HG03066 (cell line): ENCODE results near the gene MAGI2.

Source experiments
- ATAC-seq: cut with Tn5 transposase; IDR thresholded peaks from one replicate; pipeline ENCODE4 v1.9.1; 2021; ENCODE audit warnings: low read depth; ENCODE audit not compliant: unreplicated experiment

Gene MAGI2

DNA sequence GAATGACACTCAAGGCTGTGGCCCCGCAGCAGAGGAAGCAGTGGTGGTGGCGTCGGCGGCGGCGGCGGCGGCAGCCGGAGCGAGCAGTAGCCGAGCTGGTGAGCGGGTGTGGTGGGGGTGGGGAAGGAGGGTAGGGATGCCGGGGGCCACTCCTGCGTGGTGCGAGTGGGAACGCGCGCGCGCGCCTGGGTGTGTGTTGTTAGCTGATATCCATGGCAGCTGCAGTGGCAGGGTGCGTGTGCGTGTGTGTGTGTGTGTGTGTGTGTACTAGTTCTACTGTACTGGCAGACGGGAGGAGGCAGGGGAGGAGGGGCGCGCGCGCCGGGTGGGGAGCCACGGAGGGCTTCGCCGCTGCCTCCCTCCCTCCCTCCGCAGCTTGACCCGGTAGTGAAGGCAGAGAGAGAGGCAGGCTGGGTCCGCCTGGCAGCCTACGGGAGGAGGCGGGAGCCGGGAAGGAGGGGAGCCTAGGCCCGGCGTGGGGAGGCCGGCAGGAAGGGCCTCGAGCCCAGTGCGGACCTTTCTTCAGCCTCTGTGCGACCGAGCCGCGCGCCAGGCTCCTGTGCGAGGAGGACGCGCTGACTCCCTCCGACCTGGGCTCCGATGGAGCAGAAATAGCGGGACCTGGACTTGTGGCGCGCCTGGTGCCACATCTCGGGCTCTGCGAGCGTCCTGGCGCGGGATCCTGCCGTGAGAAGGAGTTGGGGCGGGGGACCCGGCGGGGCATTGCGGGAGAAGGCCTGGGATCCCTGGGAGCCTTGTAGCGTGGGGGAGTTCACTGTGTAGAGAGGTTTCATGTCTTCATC lies at the start of gene MAGI2:
TSS of gene MAGI2 (minus strand) at position 110 of the 803 bp plus-strand sequence. CDS start 347 bp downstream, outside the sequence.
- ATAC-seq = no peak

DNA sequence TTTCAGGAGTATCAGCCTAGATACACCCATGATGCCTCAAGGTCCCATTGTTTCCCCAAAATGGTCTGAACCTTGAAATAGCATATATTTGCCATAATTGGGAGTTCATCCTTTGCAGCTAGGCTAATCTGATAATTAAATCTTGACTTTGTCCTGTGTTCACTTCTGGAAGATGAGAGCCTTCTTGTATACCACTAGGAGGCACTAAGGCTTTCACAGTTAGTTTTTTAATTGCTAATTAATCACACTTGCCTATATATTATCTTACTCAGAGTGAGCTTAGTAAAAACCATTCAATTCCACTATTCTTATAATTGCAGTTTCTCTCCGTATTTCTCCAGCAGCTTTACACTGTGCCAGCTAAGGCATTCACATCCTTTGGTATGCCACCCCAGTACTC lies 48.7 kb upstream of the MAGI2 start:
- no peak for ATAC-seq

- no peak for ATAC-seq
Measured at GRCh38 chr7:79500759-79501158, 47.3 kb upstream of the MAGI2 start.

GRCh38 chr7:79497728-79498127 lies 44.3 kb upstream of the MAGI2 start:
- no peak for ATAC-seq

- no peak for ATAC-seq
Measured at GRCh38 chr7:79495544-79496272, 42.2 kb upstream of the MAGI2 start.

GRCh38 chr7:79494046-79494445 lies 40.6 kb upstream of the MAGI2 start:
- ATAC-seq = no peak

DNA sequence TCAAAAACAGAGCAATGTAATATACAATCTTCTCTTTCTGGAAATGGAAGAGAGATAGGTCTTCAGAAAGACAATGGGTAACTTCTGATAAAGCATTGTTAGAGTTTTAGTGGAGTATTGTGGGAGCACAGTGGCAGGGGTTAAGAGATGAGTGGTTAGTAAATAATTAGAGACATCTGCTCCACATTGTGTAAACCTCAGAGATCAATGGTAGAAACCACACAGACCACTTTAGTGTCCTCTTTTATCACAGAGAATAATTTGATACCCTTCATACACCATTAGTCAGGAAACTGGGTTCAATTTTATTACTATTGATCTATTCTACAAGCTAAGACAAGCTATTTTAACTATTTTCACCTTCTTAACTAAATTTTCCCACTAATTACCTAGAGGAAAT lies 35.9 kb upstream of the MAGI2 start:
- ATAC-seq = no peak

- no peak for ATAC-seq
Measured at GRCh38 chr7:79478386-79478785, 24.9 kb upstream of the MAGI2 start.

- ATAC-seq = no peak
Measured at GRCh38 chr7:79475455-79475854, 22.0 kb upstream of the MAGI2 start.

GRCh38 chr7:79471699-79472098 lies 18.2 kb upstream of the MAGI2 start:
- ATAC-seq = no peak

GRCh38 chr7:79471283-79471682 lies 17.8 kb upstream of the MAGI2 start:
- no peak for ATAC-seq

GRCh38 chr7:79465551-79465950 lies 12.1 kb upstream of the MAGI2 start:
- ATAC-seq = no peak

GRCh38 chr7:79464051-79464450 lies 10.6 kb upstream of the MAGI2 start:
- no peak for ATAC-seq

DNA sequence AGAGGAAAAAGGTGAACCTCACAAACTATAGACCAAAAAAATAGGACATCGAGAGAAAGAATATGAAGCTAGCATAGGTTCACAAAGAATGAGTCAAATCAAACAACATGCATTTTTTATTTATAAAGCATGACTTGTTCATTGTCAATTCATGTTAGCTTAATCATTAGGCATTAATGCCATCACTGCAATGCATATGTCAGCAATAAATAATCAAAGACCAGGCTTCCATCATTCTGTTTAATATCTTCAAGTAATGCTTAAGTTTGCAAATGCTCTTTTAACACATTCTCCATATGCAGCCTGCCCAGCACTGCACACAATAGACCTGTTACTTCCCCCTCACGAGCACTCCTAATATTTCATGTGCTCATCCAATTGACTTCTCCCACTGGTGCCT lies 8.9 kb upstream of the MAGI2 start:
- no peak for ATAC-seq

DNA sequence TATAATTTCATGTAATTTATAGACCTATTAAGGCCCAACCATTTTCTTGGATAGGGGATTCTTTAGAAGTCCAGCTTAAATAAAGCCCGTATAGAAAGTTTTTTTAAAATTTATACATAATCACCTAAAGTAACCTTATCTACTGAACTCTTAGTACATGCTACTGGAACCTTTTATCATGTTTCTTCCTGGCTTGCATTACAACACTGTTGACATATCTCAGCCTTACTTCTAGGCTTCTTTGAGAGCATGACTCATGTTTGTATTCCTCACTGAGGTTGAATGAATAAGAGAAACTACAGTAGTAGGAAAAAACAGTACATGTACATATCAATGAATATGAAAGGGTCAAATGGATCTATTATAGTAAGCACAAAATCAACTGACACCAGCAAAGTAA lies 8.2 kb upstream of the MAGI2 start:
- ATAC-seq = no peak

- ATAC-seq = no peak
Measured at GRCh38 chr7:79459381-79459780, 5.9 kb upstream of the MAGI2 start.

DNA sequence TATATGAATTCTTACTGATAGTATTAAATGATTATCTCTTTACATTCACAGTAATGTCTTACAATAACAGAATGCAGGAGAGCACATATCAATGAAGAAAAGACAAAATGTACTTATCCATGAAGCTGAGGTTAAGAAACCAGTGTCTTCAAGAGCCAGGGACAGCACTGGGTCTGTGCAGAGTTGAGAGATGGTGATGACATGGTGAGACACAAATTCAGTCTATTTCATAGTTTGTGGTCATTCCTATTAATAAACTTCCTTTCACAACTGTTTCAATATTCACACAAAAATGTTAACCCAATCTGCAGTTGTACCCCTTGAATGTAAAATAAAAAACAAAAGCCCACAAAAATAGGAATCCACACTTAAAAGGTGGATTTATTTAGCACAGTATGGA lies 5.3 kb upstream of the MAGI2 start:
- no peak for ATAC-seq

DNA sequence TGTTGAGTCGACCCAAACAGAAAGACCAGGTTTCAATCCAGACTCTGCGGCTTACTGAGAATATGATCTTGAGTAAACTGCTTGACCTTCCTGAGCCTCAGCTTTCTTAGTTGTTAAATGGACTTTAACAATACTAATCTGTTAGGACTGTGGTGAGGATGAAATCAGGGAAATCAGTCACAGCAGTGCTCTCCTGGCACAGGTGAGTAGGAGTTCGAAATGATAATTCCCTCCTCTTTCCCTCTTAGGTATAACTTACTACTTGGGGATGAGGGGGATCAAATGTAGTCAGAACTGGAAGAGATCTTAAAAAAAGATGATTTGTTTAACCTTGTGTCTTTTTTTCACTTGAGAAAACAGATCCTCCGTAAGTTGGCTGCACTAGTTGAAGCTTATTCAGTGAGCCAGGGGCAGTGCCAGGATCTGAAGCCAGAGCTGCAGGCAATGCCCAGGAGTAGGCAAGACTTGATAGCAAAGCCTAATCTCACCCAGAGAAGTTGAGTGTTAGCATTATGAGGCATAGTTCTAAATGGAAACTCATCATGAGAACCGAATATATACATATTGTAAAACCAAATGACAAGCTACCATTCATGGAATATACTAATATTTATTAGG lies 1.8 kb upstream of the MAGI2 start:
- no peak for ATAC-seq

- no peak for ATAC-seq
Measured at GRCh38 chr7:79454361-79454960, 994 bp upstream of the MAGI2 start.

- no peak for ATAC-seq
Measured at GRCh38 chr7:79453266-79453557, 255 bp downstream of the MAGI2 start.

- no peak for ATAC-seq
Measured at GRCh38 chr7:79452495-79453265, 787 bp downstream of the MAGI2 start.
